ENCODE results near the gene TADA2B. TPM values are rescaled to one million over a fixed set of nuclear protein-coding genes. Genes with fewer than 3 reads are reported as not detected.

TADA2B gene
- total RNA-seq, 1 experiment from 2014 or later = 29.5 TPM

- peaks cover 48% of the 10 kb centered on the region for H3K36me3 Mint-ChIP-seq (ENCODE audit: insufficient read depth, unreplicated experiment)
- ChIA-PET CTCF (interaction anchor here (0.8 kb wide), 1 partner anchor 77 kb away, joined by 3 read pairs; no protein-coding TSS in a partner anchor), POLR2A (interaction anchor here (1.7 to 2.9 kb wide), 2 partner anchors 15 kb away, joined by 9 to 15 read pairs; partner anchors contain the start of gene GRPEL1)
- intact Hi-C loops (cut with micrococcal nuclease) = no loop called here
- DNase-seq (ENCODE audit: unreplicated experiment) = no peak
- H3K9me3 Mint-ChIP-seq (ENCODE audit: unreplicated experiment) = no peaks in the 10 kb centered on the region
- no TSS peak for BruUV-seq (replicated peaks)
- H3K4me3 Mint-ChIP-seq (ENCODE audit: unreplicated experiment) = no peak overlapping the region
- H3K27ac Mint-ChIP-seq (ENCODE audit: low read depth, unreplicated experiment) = no peak overlapping the region
- TF ChIP-seq, protein P1, sequence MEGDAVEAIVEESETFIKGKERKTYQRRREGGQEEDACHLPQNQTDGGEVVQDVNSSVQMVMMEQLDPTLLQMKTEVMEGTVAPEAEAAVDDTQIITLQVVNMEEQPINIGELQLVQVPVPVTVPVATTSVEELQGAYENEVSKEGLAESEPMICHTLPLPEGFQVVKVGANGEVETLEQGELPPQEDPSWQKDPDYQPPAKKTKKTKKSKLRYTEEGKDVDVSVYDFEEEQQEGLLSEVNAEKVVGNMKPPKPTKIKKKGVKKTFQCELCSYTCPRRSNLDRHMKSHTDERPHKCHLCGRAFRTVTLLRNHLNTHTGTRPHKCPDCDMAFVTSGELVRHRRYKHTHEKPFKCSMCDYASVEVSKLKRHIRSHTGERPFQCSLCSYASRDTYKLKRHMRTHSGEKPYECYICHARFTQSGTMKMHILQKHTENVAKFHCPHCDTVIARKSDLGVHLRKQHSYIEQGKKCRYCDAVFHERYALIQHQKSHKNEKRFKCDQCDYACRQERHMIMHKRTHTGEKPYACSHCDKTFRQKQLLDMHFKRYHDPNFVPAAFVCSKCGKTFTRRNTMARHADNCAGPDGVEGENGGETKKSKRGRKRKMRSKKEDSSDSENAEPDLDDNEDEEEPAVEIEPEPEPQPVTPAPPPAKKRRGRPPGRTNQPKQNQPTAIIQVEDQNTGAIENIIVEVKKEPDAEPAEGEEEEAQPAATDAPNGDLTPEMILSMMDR (IDR thresholded peaks at IDR 0.05; ENCODE audit: unreplicated experiment) = no peak
- H3K4me1 Mint-ChIP-seq (ENCODE audit: insufficient read depth, unreplicated experiment) = peaks cover 8% of the 10 kb centered on the region
- no peaks in the 10 kb centered on the region for H3K27me3 Mint-ChIP-seq (ENCODE audit: insufficient read depth, unreplicated experiment)
Measured at GRCh38 chr4:7051905-7052304, 8.7 kb downstream of the TADA2B start.

DNA sequence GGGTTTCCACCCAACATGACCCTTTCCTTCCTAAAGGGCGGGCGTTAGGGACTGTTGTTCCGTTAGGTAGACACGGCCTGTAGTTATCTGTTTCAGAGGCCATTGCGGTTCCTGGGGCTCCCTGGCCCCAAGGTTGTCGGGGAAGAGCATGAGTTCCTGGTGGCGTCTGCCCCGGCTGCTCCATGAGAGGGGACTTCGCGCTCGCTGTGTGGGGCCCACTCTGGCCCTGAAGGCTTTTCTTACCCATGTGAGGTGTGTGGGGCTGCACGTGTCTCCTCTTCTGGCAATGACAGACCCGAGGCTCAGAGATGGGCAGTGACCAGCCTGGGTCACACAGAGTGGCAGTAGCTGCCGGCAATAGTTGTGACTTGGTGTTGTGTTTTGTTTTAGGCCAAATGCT is 9.1 kb downstream of the TADA2B start:
- H3K9me3 Mint-ChIP-seq (ENCODE audit: unreplicated experiment) = no peaks in the 10 kb centered on the region

DNA sequence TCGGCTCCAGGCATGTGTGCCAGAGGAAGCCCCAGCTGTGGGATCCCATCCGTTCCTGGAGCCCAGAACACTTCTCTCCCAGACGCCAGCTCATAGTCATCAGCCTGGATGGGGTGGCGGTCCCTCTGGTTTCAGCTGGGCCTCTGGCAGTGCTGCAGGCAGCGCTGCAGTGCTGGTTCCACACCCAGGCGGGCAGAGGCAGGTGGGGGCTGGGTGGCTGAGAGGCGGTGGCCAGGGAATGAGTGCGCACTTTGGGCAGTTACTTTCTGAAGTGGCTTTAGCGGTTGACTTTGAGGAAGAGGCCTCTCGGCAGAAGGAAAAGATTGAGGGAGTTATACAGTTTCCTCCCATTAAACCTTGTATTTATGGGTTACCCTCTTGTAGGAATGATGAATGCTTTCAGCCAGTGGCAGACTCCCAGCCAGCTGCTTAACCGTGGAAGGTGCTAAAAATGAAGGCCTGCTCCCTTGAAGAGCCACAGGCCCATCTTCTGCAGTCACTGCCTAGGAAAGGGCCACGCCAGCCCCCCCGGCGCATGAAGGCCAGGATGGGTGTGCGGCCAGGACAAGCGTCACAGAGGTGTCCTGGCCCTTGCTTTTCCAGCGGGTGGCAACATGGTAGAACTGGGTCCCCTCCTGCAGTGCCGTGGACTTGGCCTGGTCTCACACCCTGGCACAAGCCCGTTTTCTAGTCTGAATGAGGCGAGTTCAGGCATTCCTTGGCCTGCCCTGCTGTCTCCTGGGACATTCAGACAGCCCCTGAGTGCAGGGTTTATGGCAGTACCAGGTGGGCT is 9.9 kb downstream of the TADA2B start:
- TF ChIP-seq, protein P1 (IDR thresholded peaks at IDR 0.05; ENCODE audit: unreplicated experiment) = no peak
- H3K27ac Mint-ChIP-seq (ENCODE audit: low read depth, unreplicated experiment) = no peak overlapping the region
- POLR2A ChIA-PET = interaction anchor here (1.7 kb wide), 1 partner anchor 14 kb away, joined by 9 read pairs; the partner anchor contains the start of gene GRPEL1
- no TSS peak for BruUV-seq (replicated peaks)
- intact Hi-C loops (cut with micrococcal nuclease) = no loop called here
- peaks cover 4% of the 10 kb centered on the region for H3K4me1 Mint-ChIP-seq (ENCODE audit: insufficient read depth, unreplicated experiment)
- H3K27me3 Mint-ChIP-seq (ENCODE audit: insufficient read depth, unreplicated experiment) = no peaks in the 10 kb centered on the region
- H3K4me3 Mint-ChIP-seq (ENCODE audit: unreplicated experiment) = no peak overlapping the region
- CTCF ChIA-PET = interaction anchor here (1.4 kb wide), 1 partner anchor 17 kb away, joined by 7 read pairs; no protein-coding TSS in a partner anchor
- peaks cover 57% of the 10 kb centered on the region for H3K36me3 Mint-ChIP-seq (ENCODE audit: insufficient read depth, unreplicated experiment)
- no peak for DNase-seq (ENCODE audit: unreplicated experiment)
- H3K9me3 Mint-ChIP-seq (ENCODE audit: unreplicated experiment) = no peaks in the 10 kb centered on the region

More for the DNA sequence above, 9.1 kb downstream of the TADA2B start:
- ChIA-PET CTCF (interaction anchor here (1.4 kb wide), 1 partner anchor 18 kb away, joined by 7 read pairs; no protein-coding TSS in a partner anchor), POLR2A (interaction anchor here (1.7 kb wide), 1 partner anchor 14 kb away, joined by 9 read pairs; the partner anchor contains the start of gene GRPEL1)
- no peak for DNase-seq (ENCODE audit: unreplicated experiment)
- Mint-ChIP-seq H3K27me3 (ENCODE audit: insufficient read depth, unreplicated experiment) (no peaks in the 10 kb centered on the region), H3K27ac (ENCODE audit: low read depth, unreplicated experiment) (no peak overlapping the region), H3K4me3 (ENCODE audit: unreplicated experiment) (no peak overlapping the region), H3K36me3 (ENCODE audit: insufficient read depth, unreplicated experiment) (peaks cover 49% of the 10 kb centered on the region), H3K4me1 (ENCODE audit: insufficient read depth, unreplicated experiment) (peaks cover 4% of the 10 kb centered on the region)
- TF ChIP-seq, protein P1 (IDR thresholded peaks at IDR 0.05; ENCODE audit: unreplicated experiment) = no peak
- BruUV-seq (replicated peaks) = no TSS peak
- intact Hi-C loops (cut with micrococcal nuclease) = no loop called here

DNA sequence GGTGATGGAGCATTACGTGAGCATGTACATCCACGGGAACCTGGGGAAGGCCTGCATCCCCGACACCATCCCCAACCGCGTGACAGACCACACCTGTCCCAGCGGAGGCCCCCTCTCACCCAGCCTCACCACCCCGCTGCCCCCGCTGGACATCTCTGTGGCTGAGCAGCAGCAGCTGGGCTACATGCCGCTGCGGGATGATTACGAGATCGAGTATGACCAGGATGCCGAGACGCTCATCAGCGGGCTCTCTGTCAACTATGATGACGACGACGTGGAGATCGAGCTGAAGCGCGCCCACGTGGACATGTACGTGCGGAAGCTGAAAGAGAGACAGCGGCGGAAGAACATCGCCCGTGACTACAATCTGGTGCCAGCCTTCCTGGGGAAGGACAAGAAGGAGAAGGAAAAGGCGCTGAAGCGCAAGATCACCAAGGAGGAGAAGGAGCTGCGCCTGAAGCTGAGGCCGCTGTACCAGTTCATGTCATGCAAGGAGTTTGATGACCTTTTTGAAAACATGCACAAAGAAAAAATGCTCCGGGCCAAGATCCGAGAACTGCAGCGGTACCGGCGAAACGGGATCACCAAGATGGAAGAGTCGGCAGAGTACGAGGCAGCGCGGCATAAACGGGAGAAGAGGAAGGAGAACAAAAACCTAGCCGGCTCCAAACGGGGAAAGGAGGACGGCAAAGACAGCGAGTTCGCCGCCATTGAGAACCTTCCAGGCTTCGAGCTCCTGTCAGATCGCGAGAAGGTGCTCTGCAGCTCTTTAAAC is 11.1 kb downstream of the TADA2B start:
- H3K4me1 Mint-ChIP-seq (ENCODE audit: insufficient read depth, unreplicated experiment) = peaks cover 4% of the 10 kb centered on the region
- BruUV-seq (replicated peaks) = no TSS peak
- POLR2A ChIA-PET = interaction anchor here (1.2 to 1.5 kb wide), 3 partner anchors 9 to 67 kb away, joined by 3 to 8 read pairs (median 5); no protein-coding TSS in a partner anchor
- DNase-seq (ENCODE audit: unreplicated experiment) = no peak
- no peaks in the 10 kb centered on the region for H3K27me3 Mint-ChIP-seq (ENCODE audit: insufficient read depth, unreplicated experiment)
- H3K9me3 Mint-ChIP-seq (ENCODE audit: unreplicated experiment) = no peaks in the 10 kb centered on the region
- CTCF ChIA-PET = interaction anchor here (0.6 to 1.2 kb wide), 4 partner anchors 10 to 747 kb away, joined by 3 to 7 read pairs (median 4); no protein-coding TSS in a partner anchor
- TF ChIP-seq, protein P1 (IDR thresholded peaks at IDR 0.05; ENCODE audit: unreplicated experiment) = no peak
- H3K27ac Mint-ChIP-seq (ENCODE audit: low read depth, unreplicated experiment) = no peak overlapping the region
- H3K36me3 Mint-ChIP-seq (ENCODE audit: insufficient read depth, unreplicated experiment) = peaks cover 63% of the 10 kb centered on the region
- no peak overlapping the region for H3K4me3 Mint-ChIP-seq (ENCODE audit: unreplicated experiment)
- intact Hi-C loops (cut with micrococcal nuclease) = no loop called here
